Mammary epithelial cell (primary cell): ENCODE results near the gene CASP12.

Experiments used
- EZH2 ChIP-seq: IDR thresholded peaks from 2 replicates; pipeline ENCODE4 v1.6.1; 2012; ENCODE audit warnings: low read length, inconsistent platforms, borderline replicate concordance
- TF ChIP-seq, protein P1 (sequence below), 2 donors: IDR thresholded peaks in 1 of 2; conservative IDR thresholded peaks in 1 of 2; 2 replicates each; pipeline ENCODE4 v1.5.1; 2011 to 2012; ENCODE audit warnings: inconsistent platforms in 2 of 2, low read length in 2 of 2, mild to moderate bottlenecking in 2 of 2, control low read depth in 1 of 2, low read depth in 1 of 2; ENCODE audit not compliant: insufficient read depth in 1 of 2; ENCODE audit errors: extremely low read depth in 1 of 2

DNA sequence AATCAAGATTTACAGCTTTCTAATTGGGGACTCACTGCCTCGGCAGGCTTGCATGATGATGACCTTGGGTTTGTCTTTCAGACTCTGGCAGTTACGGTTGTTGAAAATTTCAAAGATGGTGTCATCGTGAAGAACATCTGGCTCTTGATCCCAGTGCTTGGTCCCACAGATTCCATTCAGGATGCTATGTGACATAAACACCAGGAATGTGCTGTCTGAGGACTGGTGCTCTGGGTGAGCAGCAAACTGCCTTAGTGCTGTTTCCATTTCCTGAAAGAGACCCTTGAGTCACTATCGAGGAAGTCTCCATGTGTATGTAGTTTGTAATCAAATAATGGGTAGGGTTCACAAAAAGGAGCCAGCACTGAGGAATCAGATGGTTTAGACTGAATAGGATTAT, 7.1 kb downstream of the CASP12 start:
- TF ChIP-seq, protein P1, sequence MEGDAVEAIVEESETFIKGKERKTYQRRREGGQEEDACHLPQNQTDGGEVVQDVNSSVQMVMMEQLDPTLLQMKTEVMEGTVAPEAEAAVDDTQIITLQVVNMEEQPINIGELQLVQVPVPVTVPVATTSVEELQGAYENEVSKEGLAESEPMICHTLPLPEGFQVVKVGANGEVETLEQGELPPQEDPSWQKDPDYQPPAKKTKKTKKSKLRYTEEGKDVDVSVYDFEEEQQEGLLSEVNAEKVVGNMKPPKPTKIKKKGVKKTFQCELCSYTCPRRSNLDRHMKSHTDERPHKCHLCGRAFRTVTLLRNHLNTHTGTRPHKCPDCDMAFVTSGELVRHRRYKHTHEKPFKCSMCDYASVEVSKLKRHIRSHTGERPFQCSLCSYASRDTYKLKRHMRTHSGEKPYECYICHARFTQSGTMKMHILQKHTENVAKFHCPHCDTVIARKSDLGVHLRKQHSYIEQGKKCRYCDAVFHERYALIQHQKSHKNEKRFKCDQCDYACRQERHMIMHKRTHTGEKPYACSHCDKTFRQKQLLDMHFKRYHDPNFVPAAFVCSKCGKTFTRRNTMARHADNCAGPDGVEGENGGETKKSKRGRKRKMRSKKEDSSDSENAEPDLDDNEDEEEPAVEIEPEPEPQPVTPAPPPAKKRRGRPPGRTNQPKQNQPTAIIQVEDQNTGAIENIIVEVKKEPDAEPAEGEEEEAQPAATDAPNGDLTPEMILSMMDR (conservative IDR thresholded peaks at IDR 0.05 in 1 of 2, IDR thresholded peaks at IDR 0.05 in 1 of 2; ENCODE audit: extremely low read depth in 1 of 2, insufficient read depth in 1 of 2, low read depth in 1 of 2, low read length in 2 of 2): no peak
- no peak for TF ChIP-seq EZH2
